ENCODE measurements around the gene PHF21B.

DNA sequence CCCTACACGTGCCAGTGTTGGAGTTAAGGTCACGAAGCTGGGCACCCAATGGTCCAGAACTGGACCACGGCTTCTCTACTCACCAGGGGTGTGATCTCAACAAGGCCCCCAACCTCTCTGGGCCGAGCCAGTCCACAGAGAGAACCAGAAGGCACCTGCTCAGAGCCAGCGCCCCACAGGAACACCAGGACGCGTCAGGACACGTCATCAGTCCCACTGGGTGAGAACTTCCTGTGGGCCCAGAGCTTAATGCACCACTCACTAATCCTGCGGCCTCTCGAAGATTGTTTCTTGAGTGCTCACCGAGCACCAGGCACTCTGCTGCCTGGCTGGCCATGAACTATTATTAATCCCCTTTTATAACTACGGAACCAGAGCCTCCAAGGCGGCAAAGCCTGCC is 10.1 kb downstream of the PHF21B start:
- TF ChIP-seq, protein P1, sequence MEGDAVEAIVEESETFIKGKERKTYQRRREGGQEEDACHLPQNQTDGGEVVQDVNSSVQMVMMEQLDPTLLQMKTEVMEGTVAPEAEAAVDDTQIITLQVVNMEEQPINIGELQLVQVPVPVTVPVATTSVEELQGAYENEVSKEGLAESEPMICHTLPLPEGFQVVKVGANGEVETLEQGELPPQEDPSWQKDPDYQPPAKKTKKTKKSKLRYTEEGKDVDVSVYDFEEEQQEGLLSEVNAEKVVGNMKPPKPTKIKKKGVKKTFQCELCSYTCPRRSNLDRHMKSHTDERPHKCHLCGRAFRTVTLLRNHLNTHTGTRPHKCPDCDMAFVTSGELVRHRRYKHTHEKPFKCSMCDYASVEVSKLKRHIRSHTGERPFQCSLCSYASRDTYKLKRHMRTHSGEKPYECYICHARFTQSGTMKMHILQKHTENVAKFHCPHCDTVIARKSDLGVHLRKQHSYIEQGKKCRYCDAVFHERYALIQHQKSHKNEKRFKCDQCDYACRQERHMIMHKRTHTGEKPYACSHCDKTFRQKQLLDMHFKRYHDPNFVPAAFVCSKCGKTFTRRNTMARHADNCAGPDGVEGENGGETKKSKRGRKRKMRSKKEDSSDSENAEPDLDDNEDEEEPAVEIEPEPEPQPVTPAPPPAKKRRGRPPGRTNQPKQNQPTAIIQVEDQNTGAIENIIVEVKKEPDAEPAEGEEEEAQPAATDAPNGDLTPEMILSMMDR (IDR thresholded peaks at IDR 0.05) = no peak
- TF ChIP-seq POLR2A (IDR thresholded peaks at IDR 0.05) = no peak
